IMR-90 (cell line): ENCODE measurements around the gene CST4. TPM values are rescaled to one million over a fixed set of nuclear protein-coding genes. Genes with fewer than 3 reads are reported as not detected.

Experiments used
- ATAC-seq: fragments of 200-7000 bp; cut with Tn5 transposase; 2 replicates; pipeline ENCODE4 v1.9.1; 2020; ENCODE audit warnings: low read depth, mild to moderate bottlenecking, moderate library complexity
- BruUV-seq: library from RNA; stranded (reverse); fragments of 400-500 nt; replicated peaks from 2 replicates; lab custom pipeline; 2021; lab: Mats Ljungman, UMichigan
- CTCF ChIA-PET: fragments of 300-600 bp; formaldehyde crosslinking; extraction: SDS; loops from one replicate; lab custom pipeline; 2021; ENCODE audit warnings: antibody characterized with exemption; lab: Yijun Ruan, JAX
- POLR2A ChIA-PET: fragments of 300-600 bp; sonication (Branson Sonifier 250); formaldehyde crosslinking; loops from one replicate; lab custom pipeline; 2022; ENCODE audit warnings: antibody characterized with exemption; ENCODE audit not compliant: unreplicated experiment; lab: Charles Lee
- DNase-seq: peaks from one replicate; pipeline ENCODE4 v3.0.0; 2013
- H2AFZ ChIP-seq: replicated peaks from 2 replicates; pipeline ENCODE3; 2013; ENCODE audit warnings: low read length, mild to moderate bottlenecking; ENCODE audit not compliant: poor library complexity
- H2AK5ac ChIP-seq: 2 replicates; pipeline ENCODE4 v1.6.1; 2013; ENCODE audit warnings: low read depth, low read length, inconsistent platforms
- H2AK9ac ChIP-seq: replicated peaks from 2 replicates; pipeline ENCODE3; 2013; ENCODE audit warnings: mild to moderate bottlenecking, low read depth, low read length, moderate library complexity; ENCODE audit not compliant: poor library complexity
- H2BK120ac ChIP-seq: 2 replicates; pipeline ENCODE4 v1.6.1; 2013; ENCODE audit warnings: low read depth, low read length, inconsistent platforms
- H2BK15ac ChIP-seq: 3 replicates; pipeline ENCODE4 v1.6.1; 2013; ENCODE audit warnings: low read depth, low read length, inconsistent platforms
- H2BK20ac ChIP-seq: 2 replicates; pipeline ENCODE4 v1.6.1; 2013; ENCODE audit warnings: low read depth, mild to moderate bottlenecking, inconsistent platforms, low read length, moderate library complexity
- H2BK5ac ChIP-seq: 2 replicates; pipeline ENCODE4 v1.6.1; 2013; ENCODE audit warnings: mild to moderate bottlenecking, low read depth, low read length, inconsistent platforms; ENCODE audit not compliant: poor library complexity, severe bottlenecking
- H3K14ac ChIP-seq: replicated peaks from 2 replicates; pipeline ENCODE4 v1.6.1; 2013; ENCODE audit warnings: low read depth, low read length, inconsistent platforms
- H3K18ac ChIP-seq: 2 replicates; pipeline ENCODE4 v1.6.1; 2013; ENCODE audit warnings: low read depth, low read length, control low read depth
- H3K23ac ChIP-seq: 2 replicates; pipeline ENCODE4 v1.6.1; 2013; ENCODE audit warnings: low read depth, low read length, inconsistent platforms
- H3K27ac ChIP-seq: 2 replicates; pipeline ENCODE4 v1.5.1; 2013; ENCODE audit warnings: mild to moderate bottlenecking, control low read depth, low read length; ENCODE audit not compliant: insufficient read depth
- H3K27me3 ChIP-seq: 2 replicates; pipeline ENCODE4 v1.6.1; 2013; ENCODE audit warnings: low read length; ENCODE audit not compliant: control insufficient read depth, insufficient read depth
- H3K36me3 ChIP-seq: 2 replicates; pipeline ENCODE4 v1.6.1; 2013; ENCODE audit warnings: low read length, mixed read lengths; ENCODE audit not compliant: control insufficient read depth, insufficient read depth
- H3K4ac ChIP-seq: 2 replicates; pipeline ENCODE4 v1.6.1; 2013; ENCODE audit warnings: low read depth, low read length, inconsistent platforms
- H3K4me1 ChIP-seq: 2 replicates; pipeline ENCODE4 v1.6.1; 2013; ENCODE audit warnings: low read length, mixed read lengths; ENCODE audit not compliant: control insufficient read depth, insufficient read depth
- H3K4me2 ChIP-seq: 2 replicates; pipeline ENCODE4 v1.6.1; 2013; ENCODE audit warnings: low read depth, mild to moderate bottlenecking, control low read depth, low read length, moderate library complexity
- H3K4me3 ChIP-seq: 2 replicates; pipeline ENCODE4 v1.5.1; 2013; ENCODE audit warnings: low read depth, mild to moderate bottlenecking, control low read depth, low read length, moderate library complexity; ENCODE audit not compliant: insufficient read depth
- H3K56ac ChIP-seq: 2 replicates; pipeline ENCODE4 v1.6.1; 2013; ENCODE audit warnings: low read length, inconsistent platforms; ENCODE audit not compliant: insufficient read depth; ENCODE audit errors: extremely low read depth
- H3K79me1 ChIP-seq, 2 experiments: 2 replicates each; pipeline ENCODE4 v1.6.1; 2013; ENCODE audit warnings: low read length in 2 of 2, inconsistent platforms in 1 of 2, low read depth in 1 of 2
- H3K9ac ChIP-seq: 2 replicates; pipeline ENCODE4 v1.6.1; 2013; ENCODE audit warnings: low read depth, low read length, control low read depth
- H3K9me1 ChIP-seq: 2 replicates; pipeline ENCODE4 v1.6.1; 2013; ENCODE audit warnings: low read length, inconsistent platforms; ENCODE audit not compliant: insufficient read depth
- H3K9me3 ChIP-seq: 2 replicates; pipeline ENCODE4 v1.6.1; 2013; ENCODE audit warnings: low read length; ENCODE audit not compliant: control insufficient read depth, insufficient read depth
- H4K20me1 ChIP-seq: 2 replicates; pipeline ENCODE4 v1.6.1; 2013; ENCODE audit warnings: low read length, inconsistent platforms; ENCODE audit not compliant: insufficient read depth
- H4K5ac ChIP-seq: 2 replicates; pipeline ENCODE4 v1.6.1; 2013; ENCODE audit warnings: mild to moderate bottlenecking, low read depth, low read length, control low read depth
- H4K8ac ChIP-seq, 2 experiments: 2 replicates each; pipeline ENCODE4 v1.6.1; 2013; ENCODE audit warnings: low read depth in 2 of 2, low read length in 2 of 2, control low read depth in 1 of 2, inconsistent platforms in 1 of 2
- H4K91ac ChIP-seq: 2 replicates; pipeline ENCODE4 v1.6.1; 2013; ENCODE audit warnings: low read depth, low read length, inconsistent platforms; ENCODE audit not compliant: insufficient read depth
- MAFK ChIP-seq: IDR thresholded peaks from 2 replicates; pipeline ENCODE4 v1.6.1; 2012; ENCODE audit warnings: low read depth, low read length, improper control_type of control experiment
- MXI1 ChIP-seq: IDR thresholded peaks from 2 replicates; pipeline ENCODE4 v1.6.1; 2012; ENCODE audit warnings: low read depth, mild to moderate bottlenecking, low read length, moderate library complexity, borderline replicate concordance
- RFX5 ChIP-seq: IDR thresholded peaks from 2 replicates; pipeline ENCODE4 v1.8.0; 2012; ENCODE audit warnings: low read depth, mild to moderate bottlenecking, low read length, moderate library complexity
- WGBS, 2 experiments: methylation state at CpG; one replicate each; pipeline versions ENCODE4 v1.1.5 to v1.1.7; 2013; ENCODE audit warnings: missing lambda C conversion rate in 2 of 2; ENCODE audit not compliant: insufficient read length in 1 of 2; ENCODE audit errors: extremely low coverage in 2 of 2; 5-methylcytosine and 5-hydroxymethylcytosine counted together
- dilution Hi-C: fragments of 300-500 bp; cut with HindIII; formaldehyde crosslinking; loops from one replicate; pipeline ENCODE4 v1.14.3; 2018; ENCODE audit warnings: low sequenced_read_pairs; ENCODE audit not compliant: unreplicated experiment
- in situ Hi-C: fragments of 300-500 bp; cut with MboI; formaldehyde crosslinking; loops from 3 replicates; pipeline ENCODE4 v1.14.3; 2019; ENCODE audit warnings: low sequenced_read_pairs, inconsistent platforms, mixed read lengths
- intact Hi-C: fragments of 100-400 bp; cut with micrococcal nuclease; formaldehyde crosslinking; loops from 2 replicates; pipeline ENCODE4 v1.10.0; 2022
- polyA plus RNA-seq, 3 experiments: library from polyadenylated mRNA; depleted of rRNA; stranded (reverse); fragments of >200 nt; gene quantifications; 2 replicates each; pipeline ENCODE4 v1.2.3, GENCODE V29; 2012; ENCODE audit warnings: low replicate concordance in 1 of 3
- total RNA-seq: library from RNA; depleted of rRNA; stranded (reverse); fragments of >200 nt; gene quantifications from 2 replicates; pipeline ENCODE4 v1.2.3, GENCODE V29; 2012
- TF ChIP-seq, protein P1 (sequence below): fragments of 150-350 bp; IDR thresholded peaks from 2 replicates; pipeline ENCODE4 v1.6.1; 2016; ENCODE audit warnings: low read depth, mild to moderate bottlenecking, low read length, moderate library complexity, borderline replicate concordance
- TF ChIP-seq, protein P2 (sequence below): conservative IDR thresholded peaks from 2 replicates; pipeline ENCODE4 v1.5.1; 2012; ENCODE audit warnings: mild to moderate bottlenecking, low read depth, low read length, improper control_type of control experiment

The CST4 gene
- total and polyA plus RNA-seq, 2 of the 4 experiments (the other 2 are of a cell fraction): not detected

GRCh38 chr20:23666189-23666588, 22.6 kb downstream of the CST4 start:
- H3K9me1 ChIP-seq: no peaks in the 10 kb centered on the region
- H3K27ac ChIP-seq: no peak overlapping the region
- TF ChIP-seq RFX5 (no peak), MXI1 (no peak), MAFK (no peak)
- TF ChIP-seq, protein P1, sequence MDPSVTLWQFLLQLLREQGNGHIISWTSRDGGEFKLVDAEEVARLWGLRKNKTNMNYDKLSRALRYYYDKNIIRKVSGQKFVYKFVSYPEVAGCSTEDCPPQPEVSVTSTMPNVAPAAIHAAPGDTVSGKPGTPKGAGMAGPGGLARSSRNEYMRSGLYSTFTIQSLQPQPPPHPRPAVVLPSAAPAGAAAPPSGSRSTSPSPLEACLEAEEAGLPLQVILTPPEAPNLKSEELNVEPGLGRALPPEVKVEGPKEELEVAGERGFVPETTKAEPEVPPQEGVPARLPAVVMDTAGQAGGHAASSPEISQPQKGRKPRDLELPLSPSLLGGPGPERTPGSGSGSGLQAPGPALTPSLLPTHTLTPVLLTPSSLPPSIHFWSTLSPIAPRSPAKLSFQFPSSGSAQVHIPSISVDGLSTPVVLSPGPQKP: no peak
- TF ChIP-seq, protein P2, sequence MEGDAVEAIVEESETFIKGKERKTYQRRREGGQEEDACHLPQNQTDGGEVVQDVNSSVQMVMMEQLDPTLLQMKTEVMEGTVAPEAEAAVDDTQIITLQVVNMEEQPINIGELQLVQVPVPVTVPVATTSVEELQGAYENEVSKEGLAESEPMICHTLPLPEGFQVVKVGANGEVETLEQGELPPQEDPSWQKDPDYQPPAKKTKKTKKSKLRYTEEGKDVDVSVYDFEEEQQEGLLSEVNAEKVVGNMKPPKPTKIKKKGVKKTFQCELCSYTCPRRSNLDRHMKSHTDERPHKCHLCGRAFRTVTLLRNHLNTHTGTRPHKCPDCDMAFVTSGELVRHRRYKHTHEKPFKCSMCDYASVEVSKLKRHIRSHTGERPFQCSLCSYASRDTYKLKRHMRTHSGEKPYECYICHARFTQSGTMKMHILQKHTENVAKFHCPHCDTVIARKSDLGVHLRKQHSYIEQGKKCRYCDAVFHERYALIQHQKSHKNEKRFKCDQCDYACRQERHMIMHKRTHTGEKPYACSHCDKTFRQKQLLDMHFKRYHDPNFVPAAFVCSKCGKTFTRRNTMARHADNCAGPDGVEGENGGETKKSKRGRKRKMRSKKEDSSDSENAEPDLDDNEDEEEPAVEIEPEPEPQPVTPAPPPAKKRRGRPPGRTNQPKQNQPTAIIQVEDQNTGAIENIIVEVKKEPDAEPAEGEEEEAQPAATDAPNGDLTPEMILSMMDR: peak; percentile 15; the same call in 1 of the 2 replicates
- H3K23ac ChIP-seq: no peak overlapping the region
- H3K9ac ChIP-seq: no peak overlapping the region
- no peaks in the 10 kb centered on the region for H4K20me1 ChIP-seq
- ChIA-PET CTCF (no interaction called here), POLR2A (no interaction called here)
- peaks cover 8% of the 10 kb centered on the region for H3K27me3 ChIP-seq
- H2AFZ ChIP-seq: no peak overlapping the region
- H3K4me2 ChIP-seq: no peak overlapping the region
- dilution Hi-C loops: no loop called here
- 76% methylated on average over 3 of the region's 4 CpGs; no CpG with 5 or more reads in 1 of the 2 experiments for WGBS, 2 experiments
- no peak overlapping the region for H3K14ac ChIP-seq
- no peak overlapping the region for H2AK9ac ChIP-seq
- H3K79me1 ChIP-seq: no peaks in the 10 kb centered on the region
- H2BK15ac ChIP-seq: no peak overlapping the region
- H2BK120ac ChIP-seq: no peak overlapping the region
- no peak overlapping the region for H3K56ac ChIP-seq
- no peaks in the 10 kb centered on the region for H3K36me3 ChIP-seq
- no peak overlapping the region for H4K91ac ChIP-seq
- no peaks in the 10 kb centered on the region for H3K4me1 ChIP-seq
- no peak for DNase-seq
- no peak overlapping the region for H2BK20ac ChIP-seq
- H4K8ac ChIP-seq: no peak overlapping the region
- no peak overlapping the region for H3K4me3 ChIP-seq
- intact Hi-C loops: loop anchor here (5.0 to 10.0 kb wide), 2 partner anchors 59 to 224 kb away; no protein-coding TSS in a partner anchor
- H3K18ac ChIP-seq: no peak overlapping the region
- H2BK5ac ChIP-seq: no peak overlapping the region
- in situ Hi-C loops: loop anchor here (10.0 kb wide), 1 partner anchor 329 kb away; no protein-coding TSS in a partner anchor
- H3K9me3 ChIP-seq: no peaks in the 10 kb centered on the region
- BruUV-seq: no TSS peak
- no peak overlapping the region for H3K4ac ChIP-seq
- no peak overlapping the region for H4K5ac ChIP-seq
- ATAC-seq: no peak
- no peak overlapping the region for H2AK5ac ChIP-seq
